ENCODE data around the gene KANK2.
A peak's percentile ranks its signal among the peaks of the same experiment; 100 is the strongest.
"Not testable (repeated sequence)": the region's sequence is repeated elsewhere in the genome, so short reads cannot be mapped to it uniquely, and the experiment has no call there.

The KANK2 gene

DNA sequence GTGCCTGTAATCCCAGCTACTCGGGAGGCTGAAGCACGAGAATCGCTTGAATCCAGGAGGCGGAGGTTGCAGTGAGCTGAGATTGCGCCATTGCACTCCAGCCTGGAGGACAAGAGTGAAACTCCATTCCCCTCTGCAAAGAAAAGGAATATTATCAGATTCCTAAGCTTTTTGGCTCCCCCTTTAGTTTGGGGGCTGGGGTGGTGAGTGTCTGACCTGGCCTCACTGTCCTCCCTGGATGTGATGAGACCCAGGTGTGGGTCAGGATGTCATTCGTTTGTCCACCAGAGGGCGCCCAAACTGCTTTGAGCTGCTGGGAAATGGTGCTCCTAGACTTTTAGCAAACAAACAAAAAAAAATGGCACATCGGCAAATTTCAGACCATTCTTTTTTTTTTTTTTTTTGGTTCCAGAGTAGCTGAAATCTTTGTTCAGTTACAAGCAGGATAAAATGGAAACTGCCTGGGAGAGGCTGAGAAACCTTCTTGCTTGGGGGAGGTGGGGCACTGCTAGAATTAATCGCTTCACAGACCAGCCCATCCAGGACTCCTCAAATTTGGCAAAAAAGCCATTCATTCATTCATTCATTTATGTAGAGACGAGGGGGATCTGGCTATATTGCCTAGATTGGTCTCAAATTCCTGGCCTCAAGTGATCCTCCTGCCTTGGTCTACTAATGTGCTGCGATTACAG lies 71.2 kb downstream of the KANK2 start:
- in situ Hi-C loops (cut with MboI; ENCODE audit: low pct_unique_long_range_greater_than_20kb, low sequenced_read_pairs): loop anchor here (10.0 kb wide), 1 partner anchor 91 kb away; no protein-coding TSS in a partner anchor
- DNase-seq: peak; percentile 82

- not testable (repeated sequence) for DNase-seq
- in situ Hi-C loops (cut with MboI; ENCODE audit: low pct_unique_long_range_greater_than_20kb, low sequenced_read_pairs): loop anchor here (10.0 kb wide), 1 partner anchor 89 kb away; no protein-coding TSS in a partner anchor
Observed at GRCh38 chr19:11124157-11124556, 73.2 kb downstream of the KANK2 start.

GRCh38 chr19:11123114-11123513 lies 74.2 kb downstream of the KANK2 start:
- in situ Hi-C loops (cut with MboI; ENCODE audit: low pct_unique_long_range_greater_than_20kb, low sequenced_read_pairs): loop anchor here (10.0 kb wide), 1 partner anchor 88 kb away; no protein-coding TSS in a partner anchor
- no peak for DNase-seq

DNA sequence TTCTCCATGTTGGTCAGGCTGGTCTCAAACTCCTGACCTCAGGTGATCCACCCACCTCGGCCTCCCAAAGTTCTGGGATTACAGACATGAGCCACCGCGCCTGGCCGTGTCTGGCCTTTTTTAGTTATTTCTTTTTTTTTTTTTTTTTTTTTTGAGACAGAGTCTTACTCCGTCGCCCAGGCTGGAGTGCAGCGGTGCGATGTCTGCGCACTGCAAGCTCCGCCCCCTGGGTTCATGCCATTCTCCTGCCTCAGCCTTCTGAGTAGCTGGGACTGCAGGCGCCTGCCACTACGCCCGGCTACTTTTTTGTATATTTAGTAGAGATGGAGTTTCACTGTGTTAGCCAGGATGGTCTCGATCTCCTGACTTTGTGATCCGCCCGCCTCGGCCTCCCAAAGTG lies 75.4 kb downstream of the KANK2 start:
- not testable (repeated sequence) for DNase-seq
- in situ Hi-C loops (cut with MboI; ENCODE audit: low pct_unique_long_range_greater_than_20kb, low sequenced_read_pairs): loop anchor here (10.0 kb wide), 1 partner anchor 87 kb away; no protein-coding TSS in a partner anchor

DNA sequence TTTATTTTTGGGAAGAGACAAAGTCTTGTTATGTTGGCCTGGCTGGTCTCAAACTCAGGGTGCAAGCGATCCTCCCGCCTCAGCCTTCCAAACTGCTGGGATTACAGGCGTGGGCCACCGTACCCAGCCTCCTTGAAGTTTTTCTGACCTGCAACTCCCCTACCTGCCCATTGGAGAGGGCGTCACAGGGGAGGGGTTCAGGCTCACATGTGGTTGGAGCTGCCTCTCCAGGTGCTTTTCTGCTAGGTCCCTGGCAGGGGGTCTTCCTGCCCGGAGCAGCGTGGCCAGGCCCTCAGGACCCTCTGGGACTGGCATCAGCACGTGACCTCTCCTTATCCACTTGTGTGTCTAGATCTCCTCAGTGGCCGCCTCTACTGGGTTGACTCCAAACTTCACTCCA lies 80.8 kb downstream of the KANK2 start:
- no peak for DNase-seq
- in situ Hi-C loops (cut with MboI; ENCODE audit: low pct_unique_long_range_greater_than_20kb, low sequenced_read_pairs): no loop called here

DNA sequence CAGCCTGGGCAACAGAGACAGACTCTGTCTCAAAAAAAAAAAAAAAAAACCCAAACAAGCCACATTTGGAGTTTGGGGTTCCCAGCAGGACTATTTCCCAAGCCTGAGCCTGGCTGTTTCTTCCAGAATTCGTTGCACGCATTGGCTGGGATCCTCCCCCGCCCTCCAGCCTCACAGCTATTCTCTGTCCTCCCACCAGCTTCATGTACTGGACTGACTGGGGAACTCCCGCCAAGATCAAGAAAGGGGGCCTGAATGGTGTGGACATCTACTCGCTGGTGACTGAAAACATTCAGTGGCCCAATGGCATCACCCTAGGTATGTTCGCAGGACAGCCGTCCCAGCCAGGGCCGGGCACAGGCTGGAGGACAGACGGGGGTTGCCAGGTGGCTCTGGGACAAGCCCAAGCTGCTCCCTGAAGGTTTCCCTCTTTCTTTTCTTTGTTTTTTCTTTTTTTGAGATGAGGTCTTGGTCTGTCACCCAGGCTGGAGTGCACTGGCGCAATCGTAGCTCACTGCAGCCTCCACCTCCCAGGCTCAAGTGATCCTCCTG lies 81.4 kb downstream of the KANK2 start:
- no peak for DNase-seq
- in situ Hi-C loops (cut with MboI; ENCODE audit: low pct_unique_long_range_greater_than_20kb, low sequenced_read_pairs): no loop called here

GRCh38 chr19:11115042-11115441 lies 82.3 kb downstream of the KANK2 start:
- DNase-seq: no peak
- in situ Hi-C loops (cut with MboI; ENCODE audit: low pct_unique_long_range_greater_than_20kb, low sequenced_read_pairs): no loop called here

All from KBM-7 (cell line).